Loucy (cell line): ENCODE measurements around the gene LAMA5.

Experiments
- CTCF ChIP-seq: fragments of 200-600 bp; sonication (generic); conservative IDR thresholded peaks from 2 replicates; pipeline ENCODE4 v1.5.1; 2014; ENCODE audit warnings: mild to moderate bottlenecking, antibody characterized with exemption, low read length
- EZH2phosphoT487 ChIP-seq: fragments of 200-600 bp; IDR thresholded peaks from 2 replicates; pipeline ENCODE4 v1.6.1; 2018; ENCODE audit warnings: antibody characterized with exemption, mild to moderate bottlenecking, moderate library complexity, borderline replicate concordance

DNA sequence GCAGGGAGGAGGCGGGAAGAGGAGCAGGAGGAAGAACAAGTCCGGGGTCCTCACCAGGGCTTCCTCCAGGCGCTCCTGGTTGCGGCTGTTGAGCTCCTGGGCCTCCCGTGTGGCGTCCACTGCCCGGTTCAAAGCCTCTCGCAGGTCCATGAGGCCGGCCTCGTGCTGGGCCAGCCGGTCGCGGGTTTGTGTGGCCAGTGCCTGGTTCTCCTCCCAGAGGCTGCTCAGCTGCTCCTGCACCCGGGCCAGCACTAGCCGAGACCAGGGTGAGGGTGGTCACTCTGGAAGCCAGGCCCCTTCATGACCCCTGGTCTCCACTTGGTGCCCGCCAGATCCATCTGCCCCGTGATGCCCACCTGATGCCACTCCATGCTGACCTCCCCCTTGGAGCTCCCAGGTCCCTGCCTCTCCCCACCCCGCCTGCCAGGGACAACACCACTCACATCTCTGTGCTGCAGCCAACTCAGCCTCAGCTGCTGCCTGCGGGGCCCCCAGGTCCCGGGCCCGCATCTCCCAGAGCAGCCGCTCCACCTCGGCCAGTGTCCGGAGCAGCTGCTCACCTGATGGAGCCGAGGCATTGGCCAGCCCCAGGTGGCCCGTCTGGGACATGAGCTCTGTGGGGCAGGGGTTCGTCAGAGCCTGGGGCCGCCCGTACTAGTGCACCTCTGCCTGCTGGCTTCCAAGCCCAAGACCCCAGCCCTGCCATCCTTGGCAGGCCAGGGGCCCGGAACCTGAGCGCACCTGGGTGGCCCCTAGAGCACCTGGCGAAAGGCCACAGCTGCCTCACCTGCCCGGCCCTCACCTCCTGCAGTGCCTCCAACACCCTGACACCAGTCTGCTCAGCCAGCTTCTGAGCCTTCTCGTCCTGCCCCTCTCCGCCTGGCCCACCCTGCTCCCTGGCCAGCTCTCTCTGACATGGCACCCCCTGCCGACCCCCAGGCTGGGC is 48.4 kb downstream of the LAMA5 start:
- TF ChIP-seq CTCF (no peak), EZH2phosphoT487 (no peak)
